Measurements from ENCODE around the gene WDR3.

DNA sequence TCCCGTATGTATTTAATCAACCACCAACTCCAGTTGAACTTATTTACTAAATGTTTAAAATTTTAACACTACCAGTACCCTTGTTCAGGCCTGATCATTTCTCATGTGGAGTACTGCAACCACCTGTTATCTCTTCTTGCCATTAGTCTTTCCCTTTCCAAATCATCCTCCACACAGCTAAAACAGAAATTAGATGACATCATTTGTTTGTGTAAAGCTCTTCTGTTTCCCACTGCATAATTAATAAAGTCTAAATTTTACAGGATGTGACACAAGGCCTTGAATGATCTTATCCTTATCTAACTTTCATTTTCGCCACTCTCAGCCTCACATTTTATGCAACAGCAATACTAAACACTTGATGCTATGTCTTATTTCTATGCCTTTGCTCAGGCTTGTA lies 24.5 kb upstream of the WDR3 start:
- TF ChIP-seq CTCF (IDR thresholded peaks at IDR 0.05) (no peak), POLR2AphosphoS5 (IDR thresholded peaks at IDR 0.05) (no peak)

Data from transverse colon (tissue), 4 donors.